ENCODE data around the gene GRAMD4. TPM values are rescaled to one million over a fixed set of nuclear protein-coding genes. Genes with fewer than 3 reads are reported as not detected.

Gene GRAMD4
- total and polyA plus RNA-seq, 4 donors = 16.3 to 67.7 (median 21.2) TPM

DNA sequence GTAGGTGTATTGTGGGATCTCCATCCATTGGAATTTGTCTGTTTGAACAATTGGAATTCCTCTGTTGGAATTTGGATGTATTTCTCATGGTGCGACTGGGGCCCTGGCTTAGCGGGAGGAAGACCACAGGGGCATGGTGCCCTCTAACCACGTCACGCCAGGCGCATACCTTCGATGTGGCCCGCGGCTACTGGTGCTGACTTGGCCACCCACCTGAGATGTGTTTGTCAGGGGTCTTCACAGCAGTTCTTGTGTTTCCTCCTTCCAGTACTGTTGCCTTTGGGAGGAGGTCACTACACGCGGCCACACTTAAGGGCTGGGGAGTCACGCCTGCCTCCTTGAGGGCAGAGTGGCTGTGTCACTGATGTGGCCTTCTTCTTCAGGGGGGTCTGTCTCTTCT lies 36.6 kb upstream of the GRAMD4 start:
- Histone ChIP-seq H3K9me3 (ENCODE audit: control insufficient read depth in 4 of 4, insufficient read depth in 3 of 4, low read length in 3 of 4) (no peaks in the 10 kb centered on the region), H3K4me3 (no peak overlapping the region), H3K9ac (ENCODE audit: insufficient read depth in 1 of 2, low read length in 2 of 2) (no peak overlapping the region), H3K36me3 (ENCODE audit: control insufficient read depth in 4 of 4, insufficient read depth in 4 of 4, low read length in 4 of 4) (no peaks in the 10 kb centered on the region), H3K27ac (ENCODE audit: low read depth in 1 of 2, low read length in 1 of 2) (no peak overlapping the region), H3K27me3 (ENCODE audit: control insufficient read depth in 3 of 3, insufficient read depth in 3 of 3, low read length in 2 of 3) (no peaks in the 10 kb centered on the region), H3K4me1 (ENCODE audit: control insufficient read depth in 5 of 5, insufficient read depth in 5 of 5, low read length in 5 of 5) (peaks cover 0 to 70% (median 32%) of the 10 kb centered on the region in 5 donors)
- ATAC-seq (ENCODE audit: insufficient read depth, low FRiP score) (no peak), DNase-seq (no peak)
- 96 to 98% methylated on average over 11 of the region's 11 CpGs for WGBS, 2 donors
- TF ChIP-seq, protein P1, sequence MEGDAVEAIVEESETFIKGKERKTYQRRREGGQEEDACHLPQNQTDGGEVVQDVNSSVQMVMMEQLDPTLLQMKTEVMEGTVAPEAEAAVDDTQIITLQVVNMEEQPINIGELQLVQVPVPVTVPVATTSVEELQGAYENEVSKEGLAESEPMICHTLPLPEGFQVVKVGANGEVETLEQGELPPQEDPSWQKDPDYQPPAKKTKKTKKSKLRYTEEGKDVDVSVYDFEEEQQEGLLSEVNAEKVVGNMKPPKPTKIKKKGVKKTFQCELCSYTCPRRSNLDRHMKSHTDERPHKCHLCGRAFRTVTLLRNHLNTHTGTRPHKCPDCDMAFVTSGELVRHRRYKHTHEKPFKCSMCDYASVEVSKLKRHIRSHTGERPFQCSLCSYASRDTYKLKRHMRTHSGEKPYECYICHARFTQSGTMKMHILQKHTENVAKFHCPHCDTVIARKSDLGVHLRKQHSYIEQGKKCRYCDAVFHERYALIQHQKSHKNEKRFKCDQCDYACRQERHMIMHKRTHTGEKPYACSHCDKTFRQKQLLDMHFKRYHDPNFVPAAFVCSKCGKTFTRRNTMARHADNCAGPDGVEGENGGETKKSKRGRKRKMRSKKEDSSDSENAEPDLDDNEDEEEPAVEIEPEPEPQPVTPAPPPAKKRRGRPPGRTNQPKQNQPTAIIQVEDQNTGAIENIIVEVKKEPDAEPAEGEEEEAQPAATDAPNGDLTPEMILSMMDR (IDR thresholded peaks at IDR 0.05; ENCODE audit: control extremely low read depth, extremely low read depth) = no peak

DNA sequence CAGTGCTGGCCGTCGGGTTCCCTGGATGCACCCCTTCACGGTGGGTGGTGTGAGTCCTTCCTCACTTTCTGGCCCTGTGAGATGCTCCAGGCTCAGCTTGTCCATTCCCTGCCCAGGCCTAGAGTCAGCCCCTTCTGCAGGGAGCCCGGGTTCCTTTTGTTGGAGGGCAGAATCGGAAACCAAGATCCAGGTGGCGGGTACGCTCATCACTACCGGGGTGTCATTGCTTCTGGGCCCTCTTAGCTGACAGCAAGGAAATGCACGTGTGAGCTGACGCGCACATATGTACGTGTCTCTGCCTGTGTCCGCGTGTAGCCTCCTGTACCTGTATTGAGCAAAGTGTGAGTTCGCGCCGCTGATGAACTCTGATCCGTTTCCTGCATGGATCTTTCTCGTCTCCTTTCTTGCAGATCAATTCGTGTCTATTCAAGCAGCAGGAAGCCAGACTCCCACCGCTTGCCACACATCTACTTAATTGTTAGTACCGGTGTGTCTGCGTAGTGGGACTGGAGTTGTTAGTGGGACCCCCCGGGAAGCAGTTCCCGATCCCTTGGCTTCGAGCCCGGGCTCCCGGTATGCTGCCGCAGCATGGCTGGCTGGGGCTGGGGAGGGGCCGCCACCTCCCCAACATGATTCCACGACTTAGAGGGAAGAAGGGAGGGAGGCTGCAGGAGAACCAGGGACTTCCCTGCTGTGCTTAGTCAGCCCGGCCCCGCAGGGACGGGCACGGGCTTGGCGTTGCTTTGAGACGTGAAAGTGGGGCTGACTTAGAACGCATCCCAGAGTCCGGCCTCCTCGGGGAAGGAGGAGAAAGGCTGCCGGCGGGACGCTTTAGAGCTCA lies 35.9 kb upstream of the GRAMD4 start:
- peaks cover 0 to 62% (median 27%) of the 10 kb centered on the region in 5 donors for H3K4me1 ChIP-seq (ENCODE audit: control insufficient read depth in 5 of 5, insufficient read depth in 5 of 5, low read length in 5 of 5)
- WGBS, 2 donors = 79 to 87% methylated on average over 43 of the region's 43 CpGs

DNA sequence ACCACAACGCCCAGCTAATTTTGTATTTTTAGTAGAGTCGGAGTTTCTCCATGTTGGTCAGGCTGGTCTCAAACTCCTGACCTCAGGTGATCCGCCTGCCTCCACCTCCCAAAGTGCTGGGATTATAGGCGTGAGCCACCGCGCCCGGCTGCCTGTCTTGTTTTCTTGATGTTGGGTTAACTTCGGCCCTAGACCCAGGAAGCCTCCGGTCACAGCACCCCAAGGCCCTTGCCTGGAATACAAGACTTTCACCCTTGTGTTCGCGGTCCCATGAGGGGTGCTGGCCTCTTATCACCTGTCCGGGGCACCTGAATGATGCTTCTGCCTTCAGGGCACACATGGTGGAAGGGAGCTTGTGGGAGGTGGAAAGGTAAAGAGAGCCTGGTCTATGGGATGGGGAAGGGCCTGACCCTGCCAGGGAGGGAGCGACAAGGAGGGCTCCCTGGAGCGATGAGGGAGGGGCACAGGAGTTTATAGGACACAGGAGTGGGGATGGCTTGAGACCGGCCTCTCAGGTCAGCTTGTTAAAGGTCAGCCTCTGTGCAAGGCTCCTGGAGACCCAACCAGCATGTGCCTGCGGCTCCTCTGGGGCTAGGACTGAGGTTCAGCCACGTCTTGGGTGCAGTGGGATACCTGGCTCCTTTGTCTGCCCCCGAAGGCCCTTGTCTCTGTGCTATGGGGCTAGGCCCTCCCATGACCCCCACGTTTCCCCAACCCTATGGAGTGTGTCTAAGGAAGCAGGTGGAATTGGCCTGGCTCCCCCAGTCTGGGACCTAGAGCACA lies 34.7 kb upstream of the GRAMD4 start:
- Histone ChIP-seq H3K9me3 (ENCODE audit: control insufficient read depth in 4 of 4, insufficient read depth in 3 of 4, low read length in 3 of 4) (no peaks in the 10 kb centered on the region), H3K36me3 (ENCODE audit: control insufficient read depth in 4 of 4, insufficient read depth in 4 of 4, low read length in 4 of 4) (no peaks in the 10 kb centered on the region), H3K9ac (ENCODE audit: insufficient read depth in 1 of 2, low read length in 2 of 2) (no peak overlapping the region), H3K4me3 (no peak overlapping the region), H3K27ac (ENCODE audit: low read depth in 1 of 2, low read length in 1 of 2) (no peak overlapping the region), H3K27me3 (ENCODE audit: control insufficient read depth in 3 of 3, insufficient read depth in 3 of 3, low read length in 2 of 3) (no peaks in the 10 kb centered on the region), H3K4me1 (ENCODE audit: control insufficient read depth in 5 of 5, insufficient read depth in 5 of 5, low read length in 5 of 5) (peaks cover 0 to 57% (median 29%) of the 10 kb centered on the region in 5 donors)
- WGBS, 2 donors = 95 to 97% methylated on average over 19 of the region's 19 CpGs
- ATAC-seq (ENCODE audit: insufficient read depth, low FRiP score) = no peak
- TF ChIP-seq, protein P1 (IDR thresholded peaks at IDR 0.05; ENCODE audit: control extremely low read depth, extremely low read depth) = no peak
- DNase-seq = no peak

More for the DNA sequence above, 35.9 kb upstream of the GRAMD4 start:
- Histone ChIP-seq H3K4me3 (no peak overlapping the region), H3K27me3 (ENCODE audit: control insufficient read depth in 3 of 3, insufficient read depth in 3 of 3, low read length in 2 of 3) (no peaks in the 10 kb centered on the region), H3K27ac (ENCODE audit: low read depth in 1 of 2, low read length in 1 of 2) (no peak overlapping the region), H3K9me3 (ENCODE audit: control insufficient read depth in 4 of 4, insufficient read depth in 3 of 4, low read length in 3 of 4) (no peaks in the 10 kb centered on the region), H3K36me3 (ENCODE audit: control insufficient read depth in 4 of 4, insufficient read depth in 4 of 4, low read length in 4 of 4) (no peaks in the 10 kb centered on the region), H3K9ac (ENCODE audit: insufficient read depth in 1 of 2, low read length in 2 of 2) (no peak overlapping the region)
- DNase-seq (peak in 1 of 3 donors; percentile 35), ATAC-seq (ENCODE audit: insufficient read depth, low FRiP score) (no peak)
- TF ChIP-seq, protein P1 (IDR thresholded peaks at IDR 0.05; ENCODE audit: control extremely low read depth, extremely low read depth) = no peak

All from lung (tissue), 12 donors.